Lower leg skin (tissue), 3 donors: ENCODE results near the gene MDGA2.

Source experiments
- CTCF ChIP-seq, 3 donors: fragments of 450-650 bp; IDR thresholded peaks; one replicate each; pipeline ENCODE4 v1.5.1; 2016; ENCODE audit warnings: antibody characterized with exemption in 3 of 3, mild to moderate bottlenecking in 3 of 3, moderate library complexity in 2 of 3
- POLR2A ChIP-seq, 2 donors: fragments of 450-650 bp; IDR thresholded peaks; one replicate each; pipeline ENCODE4 v1.6.1; 2016 to 2017; ENCODE audit warnings: antibody characterized with exemption in 2 of 2, mild to moderate bottlenecking in 1 of 2, moderate library complexity in 1 of 2

- TF ChIP-seq CTCF (IDR thresholded peaks at IDR 0.05) (no peak), POLR2A (IDR thresholded peaks at IDR 0.05) (no peak)
These were observed 309.4 kb downstream of the MDGA2 start for GRCh38 chr14:47366006-47366405.
